Urothelium cell line (cell line): ENCODE results near the gene FAHD1.

Source experiments
- DNase-seq: peaks from one replicate; pipeline ENCODE4 v3.0.0; 2011; ENCODE audit warnings: low spot score, mixed read lengths
- FAIRE-seq: peaks from 2 replicates; lab custom pipeline; 2011; peaks lifted over from hg19 to GRCh38; lab: Jason Lieb, UNC

FAHD1 gene

GRCh38 chr16:1826691-1827573, at the start of gene FAHD1, which contains the start of gene HAGH:
Gene FAHD1 (plus strand): TSS chr16:1827206. CDS start chr16:1827239, 33 bp downstream.
Gene HAGH (minus strand): TSS chr16:1826825. CDS start chr16:1826787, 38 bp downstream.
- FAIRE-seq (peak; percentile 97), DNase-seq (peak; percentile 100)

- no peak for FAIRE-seq
These were observed 49.4 kb upstream of the FAHD1 start for GRCh38 chr16:1777375-1778199.

GRCh38 chr16:1778200-1779179, 48.5 kb upstream of the FAHD1 start:
- FAIRE-seq = no peak

More at GRCh38 chr16:1777375-1778199, 49.4 kb upstream of the FAHD1 start:
- no peak for DNase-seq

GRCh38 chr16:1779234-1779701, 47.7 kb upstream of the FAHD1 start:
- FAIRE-seq = no peak

More at GRCh38 chr16:1778200-1779179, 48.5 kb upstream of the FAHD1 start:
- DNase-seq = no peak

GRCh38 chr16:1779741-1780676, 47.0 kb upstream of the FAHD1 start:
- FAIRE-seq = no peak
- no peak for DNase-seq

More at GRCh38 chr16:1779234-1779701, 47.7 kb upstream of the FAHD1 start:
- DNase-seq = no peak

GRCh38 chr16:1780677-1781072, 46.3 kb upstream of the FAHD1 start:
- no peak for FAIRE-seq

GRCh38 chr16:1781254-1781653, 45.8 kb upstream of the FAHD1 start:
- DNase-seq (no peak), FAIRE-seq (peak; percentile 27)

More at GRCh38 chr16:1780677-1781072, 46.3 kb upstream of the FAHD1 start:
- no peak for DNase-seq

- DNase-seq (no peak), FAIRE-seq (no peak)
These were observed 45.1 kb upstream of the FAHD1 start for GRCh38 chr16:1781758-1782407.

- peak; percentile 98 for FAIRE-seq
- peak; percentile 99 for DNase-seq
These were observed 44.4 kb upstream of the FAHD1 start, which contains the start of the genes NUBP2 and SPSB3 for GRCh38 chr16:1782408-1783264. Gene NUBP2 (plus strand): TSS chr16:1782960. CDS start chr16:1783021, 61 bp downstream. Gene SPSB3 (minus strand): TSS chr16:1782571. CDS start chr16:1781483, 1,088 bp downstream.

GRCh38 chr16:1784977-1785845, 41.8 kb upstream of the FAHD1 start:
- no peak for FAIRE-seq
- DNase-seq = no peak

GRCh38 chr16:1785846-1786170, 41.2 kb upstream of the FAHD1 start:
- FAIRE-seq (no peak), DNase-seq (no peak)

- no peak for FAIRE-seq
- DNase-seq = no peak
These were observed 40.6 kb upstream of the FAHD1 start for GRCh38 chr16:1786242-1787055.

- no peak for DNase-seq
- FAIRE-seq = no peak
These were observed 40.0 kb upstream of the FAHD1 start for GRCh38 chr16:1787056-1787321.

- DNase-seq = no peak
- FAIRE-seq = no peak
These were observed 39.5 kb upstream of the FAHD1 start for GRCh38 chr16:1787322-1788094.

GRCh38 chr16:1788095-1788707, 38.8 kb upstream of the FAHD1 start:
- DNase-seq = no peak
- no peak for FAIRE-seq
